HepG2 (cell line): ENCODE measurements around the gene DDX19B.

Source experiments
- CBX5 ChIP-seq: sonication (generic); formaldehyde crosslinking; IDR thresholded peaks from 2 replicates; pipeline ENCODE4 v1.4.0; 2020; ENCODE audit warnings: missing genetic modification reagents, borderline replicate concordance
- E2F1 ChIP-seq: sonication (generic); formaldehyde crosslinking; IDR thresholded peaks from 2 replicates; pipeline ENCODE4 v1.5.0; 2020; ENCODE audit warnings: missing genetic modification reagents
- POLR2A ChIP-seq, 2 experiments: IDR thresholded peaks; 2 replicates each; pipeline ENCODE4 v1.6.1; 2011; ENCODE audit warnings: low read depth in 2 of 2, low read length in 2 of 2, mild to moderate bottlenecking in 1 of 2, moderate library complexity in 1 of 2; ENCODE audit not compliant: insufficient read depth in 1 of 2
- ZBTB37 ChIP-seq: sonication (generic); formaldehyde crosslinking; IDR thresholded peaks from 2 replicates; pipeline ENCODE4 v1.4.0; 2020; ENCODE audit warnings: mild to moderate bottlenecking, missing genetic modification reagents
- ZNF660 ChIP-seq: sonication (generic); formaldehyde crosslinking; IDR thresholded peaks from 2 replicates; pipeline ENCODE4 v1.5.1; 2020; ENCODE audit warnings: mild to moderate bottlenecking, low read depth, missing genetic modification reagents, borderline replicate concordance

GRCh38 chr16:70348991-70349390 is 50.0 kb downstream of the DDX19B start:
- no peak for TF ChIP-seq POLR2A (IDR thresholded peaks at IDR 0.05; ENCODE audit: insufficient read depth in 1 of 2, low read depth in 2 of 2, low read length in 2 of 2)
- no peak for TF ChIP-seq ZNF660 (CRISPR knock-in tag)
- no peak for TF ChIP-seq CBX5 (CRISPR knock-in tag)
- no peak for TF ChIP-seq E2F1 (CRISPR knock-in tag)
- no peak for TF ChIP-seq ZBTB37
